Activated naive CD8-positive, alpha-beta T cell (primary cell): Measurements from ENCODE around the gene ECEL1.
"Not testable (repeated sequence)": the region's sequence is repeated elsewhere in the genome, so short reads cannot be mapped to it uniquely, and the experiment has no call there.

Experiments used
- H3K27ac Mint-ChIP-seq: one replicate; pipeline ENCODE4 v1.8.0; 2021; ENCODE audit warnings: mixed read lengths
- H3K27me3 Mint-ChIP-seq: one replicate; pipeline ENCODE4 v1.8.0; 2021; ENCODE audit warnings: mixed read lengths
- H3K36me3 Mint-ChIP-seq: one replicate; pipeline ENCODE4 v1.8.0; 2021; ENCODE audit warnings: mixed read lengths
- H3K4me1 Mint-ChIP-seq: one replicate; pipeline ENCODE4 v1.8.0; 2021; ENCODE audit warnings: low read depth, mixed read lengths
- H3K4me3 Mint-ChIP-seq: one replicate; pipeline ENCODE4 v1.8.0; 2021; ENCODE audit warnings: mild to moderate bottlenecking, mixed read lengths
- H3K9me3 Mint-ChIP-seq: one replicate; pipeline ENCODE4 v1.8.0; 2021; ENCODE audit warnings: low read depth, mixed read lengths

ECEL1 gene

GRCh38 chr2:232451645-232452044 is 36.0 kb downstream of the ECEL1 start:
- H3K27ac Mint-ChIP-seq, H3K27me3 Mint-ChIP-seq, H3K9me3 Mint-ChIP-seq, H3K36me3 Mint-ChIP-seq, H3K4me1 Mint-ChIP-seq, H3K4me3 Mint-ChIP-seq: not testable (repeated sequence)

- Mint-ChIP-seq H3K4me1 (peaks cover 6% of the 10 kb centered on the region), H3K36me3 (no peaks in the 10 kb centered on the region), H3K27me3 (no peaks in the 10 kb centered on the region), H3K27ac (no peak overlapping the region), H3K4me3 (no peak overlapping the region), H3K9me3 (no peaks in the 10 kb centered on the region)
Measured at GRCh38 chr2:232449964-232450363, 37.7 kb downstream of the ECEL1 start.

GRCh38 chr2:232448304-232448690 is 39.3 kb downstream of the ECEL1 start:
- Mint-ChIP-seq H3K9me3 (no peaks in the 10 kb centered on the region), H3K4me3 (no peak overlapping the region), H3K4me1 (peaks cover 6% of the 10 kb centered on the region), H3K27me3 (no peaks in the 10 kb centered on the region), H3K27ac (no peak overlapping the region), H3K36me3 (no peaks in the 10 kb centered on the region)

- no peaks in the 10 kb centered on the region for H3K9me3 Mint-ChIP-seq
- no peaks in the 10 kb centered on the region for H3K36me3 Mint-ChIP-seq
- H3K4me3 Mint-ChIP-seq = no peak overlapping the region
- H3K27me3 Mint-ChIP-seq = no peaks in the 10 kb centered on the region
- H3K4me1 Mint-ChIP-seq = peaks cover 6% of the 10 kb centered on the region
- no peak overlapping the region for H3K27ac Mint-ChIP-seq
Measured at GRCh38 chr2:232447638-232448303, 39.9 kb downstream of the ECEL1 start.

GRCh38 chr2:232447091-232447620 is 40.5 kb downstream of the ECEL1 start:
- no peaks in the 10 kb centered on the region for H3K9me3 Mint-ChIP-seq
- no peak overlapping the region for H3K27ac Mint-ChIP-seq
- no peaks in the 10 kb centered on the region for H3K36me3 Mint-ChIP-seq
- H3K4me1 Mint-ChIP-seq = peaks cover 6% of the 10 kb centered on the region
- no peak overlapping the region for H3K4me3 Mint-ChIP-seq
- no peaks in the 10 kb centered on the region for H3K27me3 Mint-ChIP-seq

- not testable (repeated sequence) for H3K4me3 Mint-ChIP-seq, H3K27ac Mint-ChIP-seq, H3K4me1 Mint-ChIP-seq, H3K9me3 Mint-ChIP-seq, H3K27me3 Mint-ChIP-seq, H3K36me3 Mint-ChIP-seq
Measured at GRCh38 chr2:232446266-232446777, 41.3 kb downstream of the ECEL1 start.

- not testable (repeated sequence) for H3K27ac Mint-ChIP-seq, H3K36me3 Mint-ChIP-seq, H3K4me1 Mint-ChIP-seq, H3K9me3 Mint-ChIP-seq, H3K4me3 Mint-ChIP-seq, H3K27me3 Mint-ChIP-seq
Measured at GRCh38 chr2:232445149-232445885, 42.3 kb downstream of the ECEL1 start.

GRCh38 chr2:232444409-232445148 is 43.1 kb downstream of the ECEL1 start:
- no peaks in the 10 kb centered on the region for H3K9me3 Mint-ChIP-seq
- H3K36me3 Mint-ChIP-seq = no peaks in the 10 kb centered on the region
- no peaks in the 10 kb centered on the region for H3K27me3 Mint-ChIP-seq
- H3K4me1 Mint-ChIP-seq = peaks cover 9% of the 10 kb centered on the region
- H3K4me3 Mint-ChIP-seq = no peak overlapping the region
- no peak overlapping the region for H3K27ac Mint-ChIP-seq

- H3K9me3 Mint-ChIP-seq, H3K36me3 Mint-ChIP-seq, H3K27me3 Mint-ChIP-seq, H3K27ac Mint-ChIP-seq, H3K4me1 Mint-ChIP-seq, H3K4me3 Mint-ChIP-seq: not testable (repeated sequence)
Measured at GRCh38 chr2:232443669-232444408, 43.8 kb downstream of the ECEL1 start.

- not testable (repeated sequence) for H3K9me3 Mint-ChIP-seq, H3K27ac Mint-ChIP-seq, H3K36me3 Mint-ChIP-seq, H3K4me1 Mint-ChIP-seq, H3K4me3 Mint-ChIP-seq, H3K27me3 Mint-ChIP-seq
Measured at GRCh38 chr2:232443047-232443446, 44.6 kb downstream of the ECEL1 start.

GRCh38 chr2:232442431-232442830 is 45.2 kb downstream of the ECEL1 start:
- H3K4me3 Mint-ChIP-seq, H3K27ac Mint-ChIP-seq, H3K4me1 Mint-ChIP-seq, H3K27me3 Mint-ChIP-seq, H3K9me3 Mint-ChIP-seq, H3K36me3 Mint-ChIP-seq: not testable (repeated sequence)

GRCh38 chr2:232441922-232442321 is 45.7 kb downstream of the ECEL1 start:
- H3K27ac Mint-ChIP-seq, H3K27me3 Mint-ChIP-seq, H3K36me3 Mint-ChIP-seq, H3K4me1 Mint-ChIP-seq, H3K9me3 Mint-ChIP-seq, H3K4me3 Mint-ChIP-seq: not testable (repeated sequence)

- Mint-ChIP-seq H3K4me1 (peaks cover 3% of the 10 kb centered on the region), H3K27ac (no peak overlapping the region), H3K9me3 (no peaks in the 10 kb centered on the region), H3K4me3 (no peak overlapping the region), H3K27me3 (no peaks in the 10 kb centered on the region), H3K36me3 (no peaks in the 10 kb centered on the region)
Measured at GRCh38 chr2:232441147-232441651, 46.4 kb downstream of the ECEL1 start.

- not testable (repeated sequence) for H3K27me3 Mint-ChIP-seq, H3K27ac Mint-ChIP-seq, H3K4me1 Mint-ChIP-seq, H3K4me3 Mint-ChIP-seq, H3K36me3 Mint-ChIP-seq, H3K9me3 Mint-ChIP-seq
Measured at GRCh38 chr2:232440220-232441018, 47.2 kb downstream of the ECEL1 start.
